ENCODE results near the gene ACTL7B.

GRCh38 chr9:108815156-108815555, 40.6 kb downstream of the ACTL7B start:
- TF ChIP-seq, protein P1, sequence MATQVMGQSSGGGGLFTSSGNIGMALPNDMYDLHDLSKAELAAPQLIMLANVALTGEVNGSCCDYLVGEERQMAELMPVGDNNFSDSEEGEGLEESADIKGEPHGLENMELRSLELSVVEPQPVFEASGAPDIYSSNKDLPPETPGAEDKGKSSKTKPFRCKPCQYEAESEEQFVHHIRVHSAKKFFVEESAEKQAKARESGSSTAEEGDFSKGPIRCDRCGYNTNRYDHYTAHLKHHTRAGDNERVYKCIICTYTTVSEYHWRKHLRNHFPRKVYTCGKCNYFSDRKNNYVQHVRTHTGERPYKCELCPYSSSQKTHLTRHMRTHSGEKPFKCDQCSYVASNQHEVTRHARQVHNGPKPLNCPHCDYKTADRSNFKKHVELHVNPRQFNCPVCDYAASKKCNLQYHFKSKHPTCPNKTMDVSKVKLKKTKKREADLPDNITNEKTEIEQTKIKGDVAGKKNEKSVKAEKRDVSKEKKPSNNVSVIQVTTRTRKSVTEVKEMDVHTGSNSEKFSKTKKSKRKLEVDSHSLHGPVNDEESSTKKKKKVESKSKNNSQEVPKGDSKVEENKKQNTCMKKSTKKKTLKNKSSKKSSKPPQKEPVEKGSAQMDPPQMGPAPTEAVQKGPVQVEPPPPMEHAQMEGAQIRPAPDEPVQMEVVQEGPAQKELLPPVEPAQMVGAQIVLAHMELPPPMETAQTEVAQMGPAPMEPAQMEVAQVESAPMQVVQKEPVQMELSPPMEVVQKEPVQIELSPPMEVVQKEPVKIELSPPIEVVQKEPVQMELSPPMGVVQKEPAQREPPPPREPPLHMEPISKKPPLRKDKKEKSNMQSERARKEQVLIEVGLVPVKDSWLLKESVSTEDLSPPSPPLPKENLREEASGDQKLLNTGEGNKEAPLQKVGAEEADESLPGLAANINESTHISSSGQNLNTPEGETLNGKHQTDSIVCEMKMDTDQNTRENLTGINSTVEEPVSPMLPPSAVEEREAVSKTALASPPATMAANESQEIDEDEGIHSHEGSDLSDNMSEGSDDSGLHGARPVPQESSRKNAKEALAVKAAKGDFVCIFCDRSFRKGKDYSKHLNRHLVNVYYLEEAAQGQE (IDR thresholded peaks at IDR 0.05; ENCODE audit: borderline replicate concordance): no peak
- TF ChIP-seq CTCF (IDR thresholded peaks at IDR 0.05; ENCODE audit: poor library complexity, severe bottlenecking) (no peak), RAD21 (conservative IDR thresholded peaks at IDR 0.05) (no peak), EZH2 (IDR thresholded peaks at IDR 0.05; ENCODE audit: borderline replicate concordance, insufficient read depth, low read length, poor library complexity, severe bottlenecking) (no peak), EP300 (conservative IDR thresholded peaks at IDR 0.05; ENCODE audit: poor library complexity, severe bottlenecking) (no peak), MXI1 (conservative IDR thresholded peaks at IDR 0.05; ENCODE audit: poor library complexity, severe bottlenecking) (no peak), POLR2AphosphoS5 (IDR thresholded peaks at IDR 0.05) (no peak), SMC3 (conservative IDR thresholded peaks at IDR 0.05; ENCODE audit: poor library complexity) (no peak)
